Endothelial cell of umbilical vein (primary cell): ENCODE data around the gene CD2AP. TPM values are rescaled to one million over a fixed set of nuclear protein-coding genes. Genes with fewer than 3 reads are reported as not detected.

Experiments used
- BruUV-seq: library from RNA; stranded (reverse); fragments of 400-500 nt; replicated peaks from 2 replicates; lab custom pipeline; 2021; lab: Mats Ljungman, UMichigan
- CTCF ChIA-PET: fragments of 300-600, 350-600 bp; sonication (Branson Sonifier 250); formaldehyde crosslinking; loops from one replicate; lab custom pipeline; 2021; ENCODE audit warnings: antibody characterized with exemption, inconsistent platforms; lab: Charles Lee
- POLR2A ChIA-PET: fragments of 300-600, 350-600 bp; sonication (Branson Sonifier 250); formaldehyde crosslinking; loops from one replicate; lab custom pipeline; 2021; ENCODE audit warnings: antibody characterized with exemption, inconsistent platforms; lab: Charles Lee
- DNase-seq: peaks from one replicate; pipeline ENCODE4 v3.0.0-alpha.2; 2011; ENCODE audit warnings: low read depth, low spot score
- FAIRE-seq: peaks from 2 replicates; lab custom pipeline; 2011; peaks lifted over from hg19 to GRCh38; lab: Jason Lieb, UNC
- H2AFZ ChIP-seq: 2 replicates; pipeline ENCODE4 v1.6.0; 2012; ENCODE audit warnings: low read depth, low read length, control low read depth, inconsistent platforms
- H3K27ac ChIP-seq: 2 replicates; pipeline ENCODE4 v1.5.1; 2011; ENCODE audit warnings: low read depth, mild to moderate bottlenecking, control low read depth, low read length, moderate library complexity; ENCODE audit not compliant: insufficient read depth
- H3K27me3 ChIP-seq, 2 experiments: 2 replicates each; pipeline versions ENCODE4 v1.6.0 to v1.6.1; 2011; ENCODE audit warnings: low read length in 2 of 2, mixed read lengths in 1 of 2; ENCODE audit not compliant: control insufficient read depth in 2 of 2, insufficient read depth in 2 of 2
- H3K36me3 ChIP-seq, 2 experiments: 2 replicates in 1 of 2; 3 replicates in 1 of 2; pipeline ENCODE4 v1.5.1; 2011; ENCODE audit warnings: low read length in 2 of 2, mild to moderate bottlenecking in 1 of 2, moderate library complexity in 1 of 2; ENCODE audit not compliant: control insufficient read depth in 2 of 2, insufficient read depth in 2 of 2; ENCODE audit errors: extremely low read depth in 1 of 2
- H3K4me1 ChIP-seq: 3 replicates; pipeline ENCODE4 v1.5.1; 2011; ENCODE audit warnings: mild to moderate bottlenecking, low read length; ENCODE audit not compliant: control insufficient read depth, insufficient read depth; ENCODE audit errors: extremely low read depth
- H3K4me2 ChIP-seq: 2 replicates; pipeline ENCODE4 v1.6.1; 2011; ENCODE audit warnings: low read length, control low read depth, mixed read lengths; ENCODE audit not compliant: insufficient read depth
- H3K4me3 ChIP-seq, 3 experiments: fragments of 200-600 bp in 1 of 3; sonication (generic), shearing (Covaris generic) in 1 of 3; replicated peaks in 1 of 3; 2 replicates each; pipeline ENCODE4 v1.5.1; 2011 to 2016; ENCODE audit warnings: control low read depth in 3 of 3, low read length in 3 of 3, mild to moderate bottlenecking in 2 of 3, inconsistent platforms in 1 of 3, low read depth in 1 of 3, moderate library complexity in 1 of 3; ENCODE audit not compliant: insufficient read depth in 1 of 3
- H3K79me2 ChIP-seq: 2 replicates; pipeline ENCODE4 v1.6.0; 2012; ENCODE audit warnings: low read length, inconsistent platforms; ENCODE audit not compliant: control insufficient read depth, insufficient read depth
- H3K9ac ChIP-seq: replicated peaks from 2 replicates; pipeline ENCODE3; 2011; ENCODE audit warnings: low read length, control low read depth; ENCODE audit not compliant: insufficient read depth; ENCODE audit errors: extremely low read depth
- H3K9me1 ChIP-seq: replicated peaks from 3 replicates; pipeline ENCODE4 v1.6.0; 2011; ENCODE audit warnings: mild to moderate bottlenecking, low read length; ENCODE audit not compliant: control insufficient read depth, insufficient read depth; ENCODE audit errors: extremely low read depth
- H3K9me3 ChIP-seq: replicated peaks from 2 replicates; pipeline ENCODE4 v1.5.1; 2012; ENCODE audit warnings: low read length, inconsistent platforms; ENCODE audit not compliant: control insufficient read depth, insufficient read depth
- H4K20me1 ChIP-seq: replicated peaks from 2 replicates; pipeline ENCODE3; 2011; ENCODE audit warnings: mild to moderate bottlenecking, low read length; ENCODE audit not compliant: control insufficient read depth, insufficient read depth; ENCODE audit errors: extremely low read depth
- CTCF ChIP-seq, 2 donors: IDR thresholded peaks; 1 replicate in 1 of 2; 2 replicates in 1 of 2; pipeline ENCODE4 v1.5.1; 2011; ENCODE audit warnings: low read length in 2 of 2, mild to moderate bottlenecking in 2 of 2, moderate library complexity in 2 of 2, control low read depth in 1 of 2, inconsistent platforms in 1 of 2, low read depth in 1 of 2; ENCODE audit not compliant: insufficient read depth in 1 of 2; ENCODE audit errors: extremely low read depth in 1 of 2
- EZH2 ChIP-seq: IDR thresholded peaks from 2 replicates; pipeline ENCODE4 v1.6.1; 2012; ENCODE audit warnings: borderline replicate concordance, low read depth, mild to moderate bottlenecking, moderate library complexity, low read length, inconsistent platforms; ENCODE audit not compliant: severe bottlenecking
- GATA2 ChIP-seq: IDR thresholded peaks from 2 replicates; pipeline ENCODE4 v1.7.0; 2011; ENCODE audit warnings: low read depth, mild to moderate bottlenecking, moderate library complexity, mixed read lengths, low read length; ENCODE audit not compliant: insufficient read length, insufficient read depth
- JUN ChIP-seq: IDR thresholded peaks from 2 replicates; pipeline ENCODE4 v1.6.1; 2011; ENCODE audit warnings: borderline replicate concordance, low read depth; ENCODE audit not compliant: insufficient read length, insufficient read depth
- MAX ChIP-seq: IDR thresholded peaks from 2 replicates; pipeline ENCODE4 v1.6.1; 2011; ENCODE audit not compliant: insufficient read depth, insufficient read length
- MYC ChIP-seq: IDR thresholded peaks from one replicate; pipeline ENCODE4 v1.6.1; 2011; ENCODE audit warnings: mild to moderate bottlenecking, low read depth, low read length
- POLR2A ChIP-seq: IDR thresholded peaks from 2 replicates; pipeline ENCODE4 v1.6.1; 2012; ENCODE audit warnings: low read depth, mild to moderate bottlenecking, control low read depth, low read length
- POLR2AphosphoS5 ChIP-seq: IDR thresholded peaks from 2 replicates; pipeline ENCODE4 v1.6.1; 2012; ENCODE audit warnings: low read depth, mild to moderate bottlenecking, control low read depth, low read length, moderate library complexity; ENCODE audit not compliant: insufficient read depth
- dilution Hi-C: fragments of 300-500 bp; cut with MboI; formaldehyde crosslinking; loops from one replicate; pipeline ENCODE4 v1.15.0; 2019; ENCODE audit warnings: low sequenced_read_pairs; ENCODE audit not compliant: extremely low pct_ligation_motif_present
- intact Hi-C: fragments of 100-400 bp; cut with micrococcal nuclease; formaldehyde crosslinking; loops from one replicate; pipeline ENCODE4 v1.10.0; 2022
- polyA plus RNA-seq, 4 experiments: library from polyadenylated mRNA; depleted of rRNA in 3 of 4; stranded (reverse) in 3 of 4; unstranded in 1 of 4; fragments of >200 nt; gene quantifications; 2 replicates each; pipeline versions ENCODE4 v1.2.1 to v1.2.3, GENCODE V29; 2011 to 2012; ENCODE audit warnings: missing spikeins in 1 of 4
- total RNA-seq: library from RNA; stranded (reverse); gene quantifications from 2 replicates; pipeline ENCODE4 v1.2.3, GENCODE V29; 2021

The CD2AP gene
- total and polyA plus RNA-seq, 2 donors (not counting 3 experiments of a cell fraction or from before 2014, with no cell fraction given), result 4.2 to 39.8 TPM

- Histone ChIP-seq H3K9me3 (no peaks in the 10 kb centered on the region), H3K9me1 (no peaks in the 10 kb centered on the region), H4K20me1 (peaks cover 5% of the 10 kb centered on the region), H3K27me3 (no peaks in the 10 kb centered on the region), H3K27ac (no peak overlapping the region), H3K4me1 (no peaks in the 10 kb centered on the region), H3K36me3 (no peaks in the 10 kb centered on the region), H3K4me2 (no peak overlapping the region), H2AFZ (no peak overlapping the region), H3K4me3 (no peak overlapping the region), H3K79me2 (peaks cover 59% of the 10 kb centered on the region), H3K9ac (no peak overlapping the region)
- BruUV-seq, result no TSS peak
- DNase-seq (no peak), FAIRE-seq (no peak)
- TF ChIP-seq EZH2, result no peak
- no peak for TF ChIP-seq POLR2A
- TF ChIP-seq MAX, result no peak
- TF ChIP-seq POLR2AphosphoS5, result no peak
- no peak for TF ChIP-seq GATA2
- no peak for TF ChIP-seq CTCF (IDR thresholded peaks at IDR 0.05; ENCODE audit: extremely low read depth in 1 of 2, insufficient read depth in 1 of 2, low read depth in 1 of 2, low read length in 2 of 2)
- no peak for TF ChIP-seq MYC
- no peak for TF ChIP-seq JUN
- CTCF ChIA-PET, result no interaction called here
- dilution Hi-C loops (no loop called here), intact Hi-C loops (no loop called here)
- POLR2A ChIA-PET, result no interaction called here
These were observed 41.7 kb downstream of the CD2AP start for GRCh38 chr6:47519279-47519678.
